K562 (cell line): ENCODE measurements around the gene PSRC1. TPM values are rescaled to one million over a fixed set of nuclear protein-coding genes. Genes with fewer than 3 reads are reported as not detected.
A peak's percentile ranks its signal among the peaks of the same experiment; 100 is the strongest.

Experiments
- CBFB ChIP-seq: sonication (generic); formaldehyde crosslinking; IDR thresholded peaks from 2 replicates; pipeline ENCODE4 v1.4.0; 2020; ENCODE audit warnings: mild to moderate bottlenecking, missing genetic modification reagents
- ELK1 ChIP-seq: sonication (generic); formaldehyde crosslinking; IDR thresholded peaks from 2 replicates; pipeline ENCODE4 v1.8.1; 2022; ENCODE audit warnings: missing genetic modification reagents
- NCOA6 ChIP-seq: fragments of 450-650 bp; IDR thresholded peaks from 2 replicates; pipeline ENCODE4 v1.6.1; 2017; ENCODE audit warnings: mild to moderate bottlenecking
- REST ChIP-seq, 2 experiments: fragments of 450-650 bp; formaldehyde crosslinking in 1 of 2; IDR thresholded peaks; 2 replicates each; pipeline versions ENCODE4 v1.4.0 to v1.6.1; 2014 to 2020; ENCODE audit warnings: mild to moderate bottlenecking in 2 of 2, borderline replicate concordance in 1 of 2, low read depth in 1 of 2
- STAG1 ChIP-seq: sonication (generic); formaldehyde crosslinking; IDR thresholded peaks from 2 replicates; pipeline ENCODE4 v1.5.0; 2020; ENCODE audit warnings: missing genetic modification reagents, borderline replicate concordance
- ZNF140 ChIP-seq: fragments of 250-450 bp; sonication (Bioruptor Pico); IDR thresholded peaks from 2 replicates; pipeline ENCODE4 v1.8.0; 2021; ENCODE audit warnings: moderate library complexity, mild to moderate bottlenecking, inconsistent platforms
- ZNF3 ChIP-seq: fragments of 250-450 bp; sonication (Bioruptor Pico); IDR thresholded peaks from 2 replicates; pipeline ENCODE4 v1.5.0; 2021; ENCODE audit warnings: mild to moderate bottlenecking, moderate library complexity
- ZNF408 ChIP-seq: fragments of 250-450 bp; sonication (Bioruptor Pico); IDR thresholded peaks from 2 replicates; pipeline ENCODE4 v1.4.0; 2020; ENCODE audit warnings: low read depth, mild to moderate bottlenecking, moderate library complexity
- ZNF589 ChIP-seq: fragments of 200-800 bp; sonication (Bioruptor generic); IDR thresholded peaks from 2 replicates; pipeline ENCODE4 v1.6.1; 2016; ENCODE audit warnings: low read depth, missing genetic modification characterization, missing compliant biosample characterization
- polyA plus RNA-seq, 8 experiments: library from polyadenylated mRNA; depleted of rRNA in 4 of 8; stranded (reverse) in 5 of 8; unstranded in 3 of 8; fragments of >200 nt; fragmentation: Nextera tagmentation in 2 of 8; fragmentation: Illumina TruSeq in 1 of 8; extraction: Ambion mirVana in 2 of 8; extraction: Trizol in 1 of 8; gene quantifications; 2 replicates each; pipeline versions ENCODE4 v1.2.1 to v1.2.3, GENCODE V29; 2011 to 2014; ENCODE audit warnings: inconsistent platforms in 1 of 8, missing spikeins in 1 of 8
- total RNA-seq, 7 experiments: library from RNA; depleted of rRNA in 6 of 7; stranded (reverse); fragments of >200 nt in 6 of 7; fragmentation: Illumina TruSeq in 2 of 7; extraction: Trizol in 2 of 7; gene quantifications; 2 replicates each; pipeline versions ENCODE4 v1.2.1 to v1.2.3, GENCODE V29; 2011 to 2021; ENCODE audit warnings: low replicate concordance in 1 of 7
- TF ChIP-seq, protein P1 (sequence below): fragments of 250-450 bp; sonication (Bioruptor Pico); IDR thresholded peaks from 2 replicates; pipeline ENCODE4 v1.8.0; 2022; ENCODE audit warnings: inconsistent platforms, mild to moderate bottlenecking, moderate library complexity, borderline replicate concordance
- TF ChIP-seq, protein P2 (sequence below): sonication (generic); formaldehyde crosslinking; IDR thresholded peaks from 2 replicates; pipeline ENCODE4 v1.8.1; 2023; ENCODE audit warnings: mild to moderate bottlenecking, missing genetic modification reagents
- TF ChIP-seq, protein P3 (sequence below), 3 experiments: IDR thresholded peaks in 2 of 3; conservative IDR thresholded peaks in 1 of 3; 2 replicates each; pipeline ENCODE4 v1.5.1; 2011 to 2012; ENCODE audit warnings: low read length in 3 of 3, mild to moderate bottlenecking in 3 of 3, control low read depth in 2 of 3, improper control_type of control experiment in 1 of 3, inconsistent platforms in 1 of 3, low read depth in 1 of 3, mixed read lengths in 1 of 3, moderate library complexity in 1 of 3; ENCODE audit not compliant: insufficient read depth in 2 of 3

Gene PSRC1
- total and polyA plus RNA-seq, 9 of the 15 experiments (the other 6 are each of a cell fraction or from before 2014, with no cell fraction given) = 6.5 to 65.2 (median 39.3) TPM

DNA sequence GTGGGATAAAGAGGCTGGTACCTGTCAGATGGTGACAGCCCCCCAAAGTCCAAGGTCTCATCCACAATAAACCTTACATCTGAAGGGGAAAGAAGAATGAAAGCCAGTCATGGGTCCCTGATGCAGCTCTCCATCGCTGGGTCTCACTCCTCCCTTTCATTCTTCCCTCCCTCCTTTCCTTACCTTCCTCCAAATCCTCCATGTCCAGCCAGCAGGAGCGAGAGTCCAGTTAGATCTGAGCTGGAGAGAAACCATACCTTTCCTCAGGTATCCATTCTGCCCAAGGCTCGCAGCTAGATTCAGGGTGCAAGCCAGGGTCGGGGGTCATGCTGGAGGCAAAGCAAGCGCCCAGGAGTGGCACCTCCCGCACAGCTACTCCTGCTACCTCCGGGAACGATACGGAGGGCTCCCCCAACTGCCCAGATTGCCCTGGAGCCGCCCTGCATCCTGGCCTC, 421 bp downstream of the PSRC1 start (continued):
- TF ChIP-seq REST (IDR thresholded peaks at IDR 0.05; ENCODE audit: borderline replicate concordance) (no peak), REST (CRISPR knock-in tag; IDR thresholded peaks at IDR 0.05; ENCODE audit: low read depth) (no peak), ZNF408 (CRISPR knock-in tag) (no peak), CBFB (CRISPR knock-in tag) (0 out of 2 replicates have a peak, but pooled peaks have one; percentile 66), STAG1 (CRISPR knock-in tag) (no peak), NCOA6 (no peak), ELK1 (CRISPR knock-in tag) (no peak), ZNF140 (CRISPR knock-in tag) (no peak), ZNF589 (CRISPR knock-in tag) (no peak), ZNF3 (CRISPR knock-in tag) (no peak)
- TF ChIP-seq, protein P1, sequence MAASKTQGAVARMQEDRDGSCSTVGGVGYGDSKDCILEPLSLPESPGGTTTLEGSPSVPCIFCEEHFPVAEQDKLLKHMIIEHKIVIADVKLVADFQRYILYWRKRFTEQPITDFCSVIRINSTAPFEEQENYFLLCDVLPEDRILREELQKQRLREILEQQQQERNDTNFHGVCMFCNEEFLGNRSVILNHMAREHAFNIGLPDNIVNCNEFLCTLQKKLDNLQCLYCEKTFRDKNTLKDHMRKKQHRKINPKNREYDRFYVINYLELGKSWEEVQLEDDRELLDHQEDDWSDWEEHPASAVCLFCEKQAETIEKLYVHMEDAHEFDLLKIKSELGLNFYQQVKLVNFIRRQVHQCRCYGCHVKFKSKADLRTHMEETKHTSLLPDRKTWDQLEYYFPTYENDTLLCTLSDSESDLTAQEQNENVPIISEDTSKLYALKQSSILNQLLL = no peak
- TF ChIP-seq, protein P2, sequence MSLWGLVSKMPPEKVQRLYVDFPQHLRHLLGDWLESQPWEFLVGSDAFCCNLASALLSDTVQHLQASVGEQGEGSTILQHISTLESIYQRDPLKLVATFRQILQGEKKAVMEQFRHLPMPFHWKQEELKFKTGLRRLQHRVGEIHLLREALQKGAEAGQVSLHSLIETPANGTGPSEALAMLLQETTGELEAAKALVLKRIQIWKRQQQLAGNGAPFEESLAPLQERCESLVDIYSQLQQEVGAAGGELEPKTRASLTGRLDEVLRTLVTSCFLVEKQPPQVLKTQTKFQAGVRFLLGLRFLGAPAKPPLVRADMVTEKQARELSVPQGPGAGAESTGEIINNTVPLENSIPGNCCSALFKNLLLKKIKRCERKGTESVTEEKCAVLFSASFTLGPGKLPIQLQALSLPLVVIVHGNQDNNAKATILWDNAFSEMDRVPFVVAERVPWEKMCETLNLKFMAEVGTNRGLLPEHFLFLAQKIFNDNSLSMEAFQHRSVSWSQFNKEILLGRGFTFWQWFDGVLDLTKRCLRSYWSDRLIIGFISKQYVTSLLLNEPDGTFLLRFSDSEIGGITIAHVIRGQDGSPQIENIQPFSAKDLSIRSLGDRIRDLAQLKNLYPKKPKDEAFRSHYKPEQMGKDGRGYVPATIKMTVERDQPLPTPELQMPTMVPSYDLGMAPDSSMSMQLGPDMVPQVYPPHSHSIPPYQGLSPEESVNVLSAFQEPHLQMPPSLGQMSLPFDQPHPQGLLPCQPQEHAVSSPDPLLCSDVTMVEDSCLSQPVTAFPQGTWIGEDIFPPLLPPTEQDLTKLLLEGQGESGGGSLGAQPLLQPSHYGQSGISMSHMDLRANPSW (CRISPR knock-in tag) = no peak
- TF ChIP-seq, protein P3, sequence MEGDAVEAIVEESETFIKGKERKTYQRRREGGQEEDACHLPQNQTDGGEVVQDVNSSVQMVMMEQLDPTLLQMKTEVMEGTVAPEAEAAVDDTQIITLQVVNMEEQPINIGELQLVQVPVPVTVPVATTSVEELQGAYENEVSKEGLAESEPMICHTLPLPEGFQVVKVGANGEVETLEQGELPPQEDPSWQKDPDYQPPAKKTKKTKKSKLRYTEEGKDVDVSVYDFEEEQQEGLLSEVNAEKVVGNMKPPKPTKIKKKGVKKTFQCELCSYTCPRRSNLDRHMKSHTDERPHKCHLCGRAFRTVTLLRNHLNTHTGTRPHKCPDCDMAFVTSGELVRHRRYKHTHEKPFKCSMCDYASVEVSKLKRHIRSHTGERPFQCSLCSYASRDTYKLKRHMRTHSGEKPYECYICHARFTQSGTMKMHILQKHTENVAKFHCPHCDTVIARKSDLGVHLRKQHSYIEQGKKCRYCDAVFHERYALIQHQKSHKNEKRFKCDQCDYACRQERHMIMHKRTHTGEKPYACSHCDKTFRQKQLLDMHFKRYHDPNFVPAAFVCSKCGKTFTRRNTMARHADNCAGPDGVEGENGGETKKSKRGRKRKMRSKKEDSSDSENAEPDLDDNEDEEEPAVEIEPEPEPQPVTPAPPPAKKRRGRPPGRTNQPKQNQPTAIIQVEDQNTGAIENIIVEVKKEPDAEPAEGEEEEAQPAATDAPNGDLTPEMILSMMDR (IDR thresholded peaks at IDR 0.05 in 2 of 3, conservative IDR thresholded peaks at IDR 0.05 in 1 of 3; ENCODE audit: insufficient read depth in 2 of 3, low read depth in 1 of 3, low read length in 3 of 3) = 0 out of 6 replicates have a peak, but pooled peaks of 1 of the 3 experiments have one; percentile 14
